Measurements from ENCODE around the gene CHTF8.

CHTF8 gene

GRCh38 chr16:69093974-69094373 lies 38.4 kb downstream of the CHTF8 start:
- intact Hi-C loops (cut with DNase I), result no loop called here
- DNase-seq, result peak in 2 of 10 donors; percentile 33 to 36

DNA sequence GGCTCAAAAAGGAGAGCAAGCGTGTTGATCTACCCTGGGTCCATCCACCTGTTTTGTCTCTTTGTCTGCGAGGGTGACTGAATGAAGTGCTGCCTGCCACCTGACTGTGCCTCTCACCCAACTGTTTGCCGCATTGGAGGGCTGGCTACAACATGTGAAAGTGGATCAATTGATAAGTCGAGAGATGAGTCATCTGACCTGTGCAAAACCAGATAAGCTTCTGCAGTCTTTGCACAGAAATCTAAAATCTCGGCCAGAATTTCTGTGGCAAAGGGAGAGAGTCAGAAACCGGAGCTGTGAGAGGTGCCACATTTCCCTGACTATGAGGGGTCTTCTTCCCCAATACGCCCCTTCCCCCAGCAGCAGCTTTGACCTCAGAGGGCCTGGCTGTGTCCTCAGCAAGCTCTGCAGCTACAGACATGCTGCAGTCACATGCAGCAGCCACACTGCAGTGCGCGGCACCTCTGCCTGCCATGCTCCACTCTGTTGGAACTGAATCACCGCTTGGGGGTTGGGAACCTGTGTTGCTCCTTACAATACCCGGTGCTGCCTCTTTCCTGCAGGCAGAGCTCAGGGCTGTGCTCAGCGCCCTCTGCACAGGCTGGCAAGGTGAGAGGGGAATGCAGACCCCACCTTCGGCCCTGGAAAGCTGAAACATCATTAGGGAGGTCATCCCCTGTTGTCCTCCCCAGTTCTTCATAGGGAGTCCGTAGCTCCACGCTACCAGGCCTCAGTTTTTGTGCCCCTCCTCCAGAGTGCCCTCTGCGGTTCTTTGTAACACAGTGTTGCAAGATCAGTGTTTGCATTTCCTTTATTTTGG lies 43.1 kb downstream of the CHTF8 start:
- peak in 6 of 10 donors; percentile 42 to 87 (median 72) for DNase-seq
- intact Hi-C loops (cut with DNase I), result no loop called here

DNA sequence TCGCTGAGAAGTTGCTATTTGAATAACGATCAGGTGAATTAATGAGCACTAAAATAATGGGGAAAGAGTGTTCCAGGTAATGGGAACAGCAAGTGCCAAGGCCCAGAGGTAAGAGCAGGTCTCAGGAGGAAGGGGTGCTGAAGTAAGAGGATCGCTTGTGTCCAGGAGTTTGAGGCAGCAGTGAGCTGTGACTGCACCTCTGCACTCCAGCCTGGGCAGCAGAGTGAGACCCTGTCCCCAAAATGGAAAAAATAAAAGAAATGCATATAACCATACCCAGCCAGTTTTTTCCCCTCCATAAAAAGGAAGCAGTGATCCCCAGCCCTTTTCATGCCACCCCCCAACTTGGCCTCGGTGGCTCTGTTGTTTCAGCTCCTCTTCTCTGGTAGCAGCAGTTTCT lies 43.7 kb downstream of the CHTF8 start:
- DNase-seq, result peak in 2 of 10 donors; percentile 13 to 21
- intact Hi-C loops (cut with DNase I), result no loop called here

- intact Hi-C loops (cut with DNase I), result no loop called here
- DNase-seq, result peak in 2 of 10 donors; percentile 39 to 47
These were observed 45.2 kb downstream of the CHTF8 start for GRCh38 chr16:69087161-69087581.

- peak in 1 of 10 donors; percentile 7 for DNase-seq
- intact Hi-C loops (cut with DNase I), result no loop called here
These were observed 47.2 kb downstream of the CHTF8 start for GRCh38 chr16:69085032-69085695.

- intact Hi-C loops (cut with DNase I), result no loop called here
- DNase-seq, result peak in 2 of 10 donors; percentile 5 to 47
These were observed 48.1 kb downstream of the CHTF8 start for GRCh38 chr16:69084289-69084688.

DNA sequence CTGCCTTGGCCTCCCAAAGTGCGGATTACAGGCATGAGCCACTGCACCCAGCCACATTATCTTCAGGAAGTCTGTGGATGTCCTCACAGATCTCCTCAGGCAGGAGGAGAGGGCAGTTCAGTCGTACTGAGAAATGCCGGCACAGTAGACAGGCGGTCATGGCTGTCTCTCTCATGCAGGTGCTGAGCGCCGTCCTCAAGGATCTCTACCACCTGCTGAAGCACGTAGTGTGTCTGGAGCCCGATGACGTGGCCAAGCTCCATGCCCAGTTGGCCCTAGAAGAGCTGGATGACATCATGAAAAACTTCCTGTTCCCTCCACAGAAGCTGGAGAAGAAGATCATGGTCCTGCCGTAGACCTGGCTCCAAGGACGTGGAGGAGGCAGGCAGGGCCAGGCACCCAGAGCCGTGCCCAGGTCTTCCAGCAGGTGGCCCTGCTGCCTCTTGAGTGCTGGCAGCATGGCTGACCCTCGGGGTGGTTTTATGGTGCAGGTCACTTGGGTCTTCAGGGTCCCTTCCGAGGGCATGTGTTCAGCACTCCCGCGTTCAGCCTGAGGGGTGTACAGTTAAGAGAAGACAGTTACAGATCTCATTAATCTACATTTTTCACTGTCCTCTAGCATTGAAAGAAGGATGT lies 49.0 kb downstream of the CHTF8 start:
- peak in 2 of 10 donors; percentile 53 to 71 for DNase-seq
- intact Hi-C loops (cut with DNase I), result no loop called here

DNA sequence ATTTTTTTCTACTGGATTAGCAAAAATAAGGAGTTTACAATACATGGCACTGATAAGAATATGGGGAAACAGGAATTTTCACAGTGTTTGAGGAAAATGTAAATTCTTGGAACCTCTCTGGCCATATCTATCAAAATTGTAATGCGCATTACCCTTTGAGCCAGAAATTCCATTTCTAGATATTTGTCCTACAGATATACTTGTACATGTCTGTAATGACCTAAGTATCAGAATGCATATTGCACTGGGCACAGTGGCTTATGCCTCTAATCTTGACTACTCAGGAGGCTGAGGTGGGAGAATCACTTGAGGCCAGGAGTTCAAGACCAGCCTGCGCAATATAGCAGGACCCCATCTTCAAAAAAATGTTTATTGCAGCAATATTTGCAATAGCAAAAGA lies 52.7 kb downstream of the CHTF8 start:
- DNase-seq, result no peak
- intact Hi-C loops (cut with DNase I), result no loop called here

DNA sequence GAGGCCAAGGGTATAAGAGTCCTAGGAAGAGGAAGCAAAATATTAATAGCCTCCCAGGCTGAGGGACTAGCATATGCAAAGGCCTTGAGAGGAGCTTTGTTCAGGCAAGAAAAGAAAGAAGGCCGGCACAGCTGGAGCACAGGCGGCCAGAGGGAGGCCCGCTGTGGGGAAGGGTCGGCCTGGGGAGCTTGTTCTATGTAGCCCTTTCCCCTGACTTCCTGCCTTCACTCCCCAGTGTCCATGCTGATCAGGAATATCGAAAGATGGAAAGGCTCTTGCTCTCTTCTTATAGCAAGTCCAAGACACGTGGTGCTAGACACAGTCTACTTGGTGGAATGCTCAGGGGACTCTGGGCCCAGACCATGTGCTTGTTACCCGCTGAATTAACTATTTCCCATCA lies 54.3 kb downstream of the CHTF8 start:
- intact Hi-C loops (cut with DNase I), result no loop called here

GRCh38 chr16:69077251-69077650 lies 55.1 kb downstream of the CHTF8 start:
- intact Hi-C loops (cut with DNase I), result no loop called here
- DNase-seq, result peak in 2 of 10 donors; percentile 3 to 7

More for the DNA sequence above, 54.3 kb downstream of the CHTF8 start:
- DNase-seq, result peak in 2 of 10 donors; percentile 11 to 19

DNA sequence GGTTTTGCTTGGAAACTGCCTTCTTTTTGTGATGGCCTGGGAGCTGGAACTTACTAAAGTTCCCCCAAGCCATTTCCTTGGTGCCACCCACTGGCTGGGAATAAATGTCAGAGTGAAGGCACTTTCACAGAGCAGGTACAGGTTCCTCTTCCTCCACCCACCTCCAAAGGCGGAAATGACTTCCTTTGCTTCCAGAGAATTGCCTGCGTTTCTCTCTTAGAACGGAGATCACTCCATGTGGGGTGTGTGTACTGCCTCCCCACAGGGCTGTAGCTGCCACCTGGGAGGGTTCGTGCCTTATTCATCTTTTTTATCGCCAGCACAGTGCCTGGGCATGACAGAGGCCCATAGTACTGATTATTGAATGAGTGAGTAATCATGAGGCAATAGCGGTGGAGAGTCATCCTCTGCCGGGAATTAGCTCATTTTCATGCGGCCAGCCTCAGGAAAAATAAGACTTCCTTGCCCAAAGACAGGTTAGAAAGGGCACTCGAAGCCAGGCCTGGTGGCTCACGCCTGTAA lies 59.1 kb downstream of the CHTF8 start:
- peak in 1 of 10 donors; percentile 11 for DNase-seq
- intact Hi-C loops (cut with DNase I), result no loop called here

DNA sequence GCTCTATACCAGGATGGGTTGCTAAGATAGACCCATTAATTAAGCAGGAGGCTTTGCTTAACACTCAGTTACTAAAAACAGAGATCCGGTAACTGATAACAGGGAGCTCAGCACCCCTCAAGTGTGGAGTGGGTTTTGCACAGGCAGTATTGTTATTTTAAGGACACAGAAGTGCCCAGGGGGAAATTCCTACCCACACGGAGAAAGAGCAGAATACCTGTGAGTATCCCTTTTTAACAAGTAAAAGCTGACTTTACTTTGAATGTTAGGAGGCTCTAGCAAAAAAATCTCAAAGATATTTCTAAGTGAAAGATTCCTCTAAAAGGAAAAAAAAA lies 59.8 kb downstream of the CHTF8 start:
- DNase-seq, result no peak
- intact Hi-C loops (cut with DNase I), result no loop called here

DNA sequence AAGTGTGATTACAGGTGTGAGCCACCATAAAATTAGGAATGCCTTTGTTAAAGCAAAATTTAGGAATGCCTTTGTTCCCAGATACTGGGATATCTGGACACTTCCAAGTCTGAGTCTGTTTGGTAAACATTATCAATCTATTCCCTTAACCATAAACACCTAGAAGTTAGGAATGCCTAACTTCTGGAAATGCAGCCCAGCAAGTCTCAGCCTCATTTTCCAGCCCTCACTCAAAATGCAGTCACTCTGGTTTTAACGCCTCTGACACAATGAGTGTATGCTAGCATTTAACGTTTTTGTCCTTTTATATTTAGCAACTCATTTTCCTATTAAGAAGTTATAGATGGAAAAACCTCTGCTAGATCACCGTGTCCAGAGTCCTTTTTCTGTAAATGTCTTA lies 61.4 kb downstream of the CHTF8 start:
- intact Hi-C loops (cut with DNase I), result no loop called here
- no peak for DNase-seq

DNA sequence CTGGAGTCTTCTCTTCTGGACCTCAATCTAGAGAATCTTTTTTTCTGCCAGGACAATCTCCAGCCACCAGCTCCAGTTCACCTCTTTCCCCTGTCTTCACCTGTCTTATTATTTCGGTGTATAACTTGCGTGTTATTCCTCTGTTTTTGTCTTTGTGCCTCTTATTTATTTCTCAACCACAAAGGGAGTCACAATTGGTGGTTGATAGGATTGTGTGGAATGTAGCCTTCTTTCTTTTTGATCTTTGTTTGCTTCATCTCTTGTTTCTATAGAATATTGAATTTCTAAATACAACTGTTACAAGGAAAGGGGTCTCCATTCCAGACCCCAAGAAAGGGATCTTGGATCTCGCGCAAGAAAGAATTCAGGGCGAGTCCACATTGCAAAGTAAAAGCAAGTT lies 62.9 kb downstream of the CHTF8 start:
- no peak for DNase-seq
- intact Hi-C loops (cut with DNase I), result no loop called here

All from posterior cingulate gyrus (tissue), 11 donors.